Stomach (tissue), 9 donors: ENCODE results near the gene CIAO2B. TPM values are rescaled to one million over a fixed set of nuclear protein-coding genes. Genes with fewer than 3 reads are reported as not detected.

Experiments used
- DNase-seq, 2 donors: peaks; one replicate each; pipeline versions ENCODE4 v3.0.0 to v3.0.0-alpha.2; 2013 to 2019
- H3K27ac ChIP-seq, 5 donors: fragments of 200-600 bp in 4 of 5; sonication (generic) in 4 of 5; one replicate each; pipeline ENCODE4 v1.5.1; 2013 to 2019; ENCODE audit warnings: mild to moderate bottlenecking in 1 of 5, moderate library complexity in 1 of 5
- H3K27me3 ChIP-seq, 3 donors: fragments of 200-600 bp; sonication (generic); one replicate each; pipeline ENCODE4 v1.5.1; 2017 to 2019; ENCODE audit warnings: mixed run types in 1 of 3
- H3K36me3 ChIP-seq, 4 donors: fragments of 200-600 bp; sonication (generic); 1 replicate in 3 of 4; 2 replicates in 1 of 4; pipeline ENCODE4 v1.5.1; 2016 to 2019
- H3K4me1 ChIP-seq, 4 donors: fragments of 200-600 bp; sonication (generic); one replicate each; pipeline ENCODE4 v1.5.1; 2016 to 2019
- H3K4me3 ChIP-seq, 4 donors: fragments of 200-600 bp; sonication (generic) in 3 of 4; one replicate each; pipeline ENCODE4 v1.5.1; 2016 to 2019; ENCODE audit warnings: mild to moderate bottlenecking in 1 of 4
- H3K9me3 ChIP-seq, 4 donors: fragments of 200-600 bp; sonication (generic); one replicate each; pipeline ENCODE4 v1.5.1; 2016 to 2019
- EP300 ChIP-seq: sonication (generic); formaldehyde crosslinking; IDR thresholded peaks from one replicate; pipeline ENCODE4 v1.6.1; 2017; ENCODE audit warnings: antibody characterized with exemption
- POLR2A ChIP-seq, 4 donors: fragments of 450-650 bp; IDR thresholded peaks; one replicate each; pipeline ENCODE4 v1.6.1; 2016; ENCODE audit warnings: antibody characterized with exemption in 4 of 4, control low read depth in 2 of 4, mild to moderate bottlenecking in 1 of 4, moderate library complexity in 1 of 4
- POLR2AphosphoS5 ChIP-seq, 3 donors: sonication (generic); formaldehyde crosslinking; IDR thresholded peaks; one replicate each; pipeline ENCODE4 v1.6.1; 2016; ENCODE audit warnings: antibody characterized with exemption in 3 of 3
- WGBS, 5 donors: extraction: QIAGEN DNeasy Blood & Tissue Kit in 3 of 5; methylation state at CpG; one replicate each; pipeline versions ENCODE4 v1.1.5 to v1.1.7; 2013 to 2018; 5-methylcytosine and 5-hydroxymethylcytosine counted together
- intact Hi-C: fragments of 100-400 bp; cut with DNase I; formaldehyde crosslinking; loops from one replicate; pipeline ENCODE4 v1.15.1; 2023; ENCODE audit warnings: low total_unique reads
- polyA plus RNA-seq, 3 donors: library from polyadenylated mRNA; stranded (reverse); fragments of 200-250 nt; gene quantifications; one replicate each; pipeline ENCODE4 v1.2.3, GENCODE V29; 2013
- total RNA-seq, 5 donors: library from RNA; depleted of rRNA; stranded (reverse); fragments of >200 nt; gene quantifications; one replicate each; pipeline versions ENCODE4 v1.1.0 to v1.2.3, GENCODE V29; 2014 to 2016
- TF ChIP-seq, protein P1 (sequence below), 7 experiments: fragments of 450-650 bp in 4 of 7; fragments of 200-600 bp in 3 of 7; sonication (generic) in 3 of 7; IDR thresholded peaks; one replicate each; pipeline ENCODE4 v1.5.1; 2016 to 2019; ENCODE audit warnings: antibody characterized with exemption in 7 of 7, control low read depth in 2 of 7, mild to moderate bottlenecking in 1 of 7
- donor health status: healthy with polysubstance abuse.
- donor health status: Bipolar disorder and iron deficiency.
- donor health status: healthy.

CIAO2B gene
- total and polyA plus RNA-seq, 8 donors = 4.3 to 176 (median 76.1) TPM

DNA sequence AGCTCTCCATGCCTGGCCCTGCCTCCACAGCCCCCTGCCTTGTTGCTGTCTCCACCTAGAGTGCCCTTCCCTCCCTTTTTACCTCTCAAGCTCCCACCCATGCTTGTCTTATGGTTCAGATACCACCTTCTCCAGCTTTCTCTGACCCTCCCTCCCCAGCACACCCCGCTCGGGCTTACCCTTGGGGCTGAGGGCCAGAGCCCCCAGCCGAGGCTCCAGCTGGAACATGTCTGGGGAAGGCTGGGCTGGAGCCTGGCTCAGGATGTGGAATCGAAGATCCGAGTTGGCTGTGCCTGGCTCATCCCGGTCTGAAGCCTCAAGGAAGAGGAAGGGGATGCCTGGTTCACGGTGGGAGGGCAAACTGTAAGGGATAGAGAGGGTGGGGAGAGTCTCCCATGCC, 19.2 kb downstream of the CIAO2B start:
- Histone ChIP-seq H3K4me3 (no peak overlapping the region), H3K36me3 (no peaks in the 10 kb centered on the region), H3K4me1 (peaks cover 0 to 16% (median 8%) of the 10 kb centered on the region in 4 donors), H3K27me3 (no peaks in the 10 kb centered on the region), H3K27ac (no peak overlapping the region), H3K9me3 (no peaks in the 10 kb centered on the region)
- WGBS, 5 donors = 51 to 69% (median 64%) methylated on average over 6 to 7 of the region's 7 CpGs
- TF ChIP-seq EP300 = no peak
- no peak for TF ChIP-seq POLR2A (IDR thresholded peaks at IDR 0.05)
- TF ChIP-seq, protein P1, sequence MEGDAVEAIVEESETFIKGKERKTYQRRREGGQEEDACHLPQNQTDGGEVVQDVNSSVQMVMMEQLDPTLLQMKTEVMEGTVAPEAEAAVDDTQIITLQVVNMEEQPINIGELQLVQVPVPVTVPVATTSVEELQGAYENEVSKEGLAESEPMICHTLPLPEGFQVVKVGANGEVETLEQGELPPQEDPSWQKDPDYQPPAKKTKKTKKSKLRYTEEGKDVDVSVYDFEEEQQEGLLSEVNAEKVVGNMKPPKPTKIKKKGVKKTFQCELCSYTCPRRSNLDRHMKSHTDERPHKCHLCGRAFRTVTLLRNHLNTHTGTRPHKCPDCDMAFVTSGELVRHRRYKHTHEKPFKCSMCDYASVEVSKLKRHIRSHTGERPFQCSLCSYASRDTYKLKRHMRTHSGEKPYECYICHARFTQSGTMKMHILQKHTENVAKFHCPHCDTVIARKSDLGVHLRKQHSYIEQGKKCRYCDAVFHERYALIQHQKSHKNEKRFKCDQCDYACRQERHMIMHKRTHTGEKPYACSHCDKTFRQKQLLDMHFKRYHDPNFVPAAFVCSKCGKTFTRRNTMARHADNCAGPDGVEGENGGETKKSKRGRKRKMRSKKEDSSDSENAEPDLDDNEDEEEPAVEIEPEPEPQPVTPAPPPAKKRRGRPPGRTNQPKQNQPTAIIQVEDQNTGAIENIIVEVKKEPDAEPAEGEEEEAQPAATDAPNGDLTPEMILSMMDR (IDR thresholded peaks at IDR 0.05) = no peak
- intact Hi-C loops = no loop called here
- no peak for DNase-seq

DNA sequence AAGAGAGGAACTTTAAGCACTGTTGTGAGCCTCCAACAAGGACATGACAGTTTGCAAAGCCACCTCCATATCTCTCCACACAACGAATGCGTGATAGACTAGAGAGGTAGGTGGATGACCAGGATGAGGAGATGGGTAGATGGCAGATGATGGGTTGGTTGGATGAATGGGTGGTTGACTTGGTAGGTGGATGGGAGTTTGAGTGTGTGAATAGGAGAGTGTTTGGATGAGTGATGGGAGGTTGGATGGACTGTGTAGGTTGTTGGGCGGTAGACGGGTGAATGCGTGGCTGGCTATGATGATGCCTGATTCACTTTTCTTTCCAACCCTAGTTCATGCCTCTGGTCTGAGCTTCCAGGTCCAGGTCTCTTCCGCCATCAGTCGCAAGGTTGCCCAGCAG, 19.7 kb downstream of the CIAO2B start:
- intact Hi-C loops = no loop called here
- Histone ChIP-seq H3K4me3 (no peak overlapping the region), H3K27ac (no peak overlapping the region), H3K36me3 (no peaks in the 10 kb centered on the region), H3K9me3 (no peaks in the 10 kb centered on the region), H3K4me1 (peaks cover 0 to 11% (median 5%) of the 10 kb centered on the region in 4 donors), H3K27me3 (no peaks in the 10 kb centered on the region)
- 95 to 98% (median 96%) methylated on average over 7 of the region's 7 CpGs for WGBS, 5 donors
- TF ChIP-seq POLR2A (IDR thresholded peaks at IDR 0.05) (no peak), EP300 (no peak), POLR2AphosphoS5 (IDR thresholded peaks at IDR 0.05) (no peak)
- TF ChIP-seq, protein P1 (IDR thresholded peaks at IDR 0.05) = no peak
- no peak for DNase-seq

DNA sequence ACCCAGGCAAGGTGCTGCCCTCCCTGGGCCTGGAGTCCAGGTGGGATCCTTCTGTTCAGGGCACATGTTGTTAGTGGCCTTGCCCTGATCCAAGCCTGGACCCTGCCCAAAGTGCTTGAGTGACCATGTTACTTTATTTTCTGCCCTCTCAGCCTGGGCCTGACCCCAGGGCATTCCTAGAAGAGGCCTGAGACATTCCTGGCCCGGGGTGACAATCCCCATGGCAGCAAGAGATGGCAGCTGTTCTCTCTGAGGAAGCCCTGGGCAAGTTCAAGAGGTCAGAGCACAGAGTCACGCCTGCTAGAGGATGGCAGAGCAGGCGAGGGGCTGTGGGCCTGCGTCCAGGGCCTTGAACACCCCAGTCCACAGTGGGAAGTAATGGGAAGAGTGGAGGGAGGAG, 20.5 kb downstream of the CIAO2B start:
- no peak for DNase-seq
- H3K4me1 ChIP-seq = peaks cover 0 to 2% (median 0%) of the 10 kb centered on the region in 4 donors
- H3K4me3 ChIP-seq = no peak overlapping the region

DNA sequence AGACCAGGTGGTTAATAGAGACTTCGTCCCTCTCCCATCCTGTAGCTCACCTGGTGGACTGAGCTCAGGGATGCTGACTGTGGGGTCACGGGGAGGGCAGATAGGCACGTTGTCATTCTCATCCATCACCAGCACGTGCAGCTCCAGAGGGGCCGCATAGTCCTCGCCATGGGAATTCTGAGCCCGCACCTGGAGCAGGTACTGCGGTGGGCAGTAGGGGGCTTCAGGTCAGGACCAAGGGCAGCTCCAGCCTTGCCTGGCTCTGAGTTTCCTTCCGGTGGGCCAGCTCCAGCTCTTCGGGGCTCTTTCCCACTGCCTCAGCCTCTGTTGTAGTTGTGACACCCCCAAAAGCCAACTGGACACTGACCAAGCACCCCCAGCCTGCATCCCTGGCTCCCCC, 21.1 kb downstream of the CIAO2B start:
- intact Hi-C loops = no loop called here
- Histone ChIP-seq H3K27me3 (no peaks in the 10 kb centered on the region), H3K27ac (no peak overlapping the region), H3K9me3 (no peaks in the 10 kb centered on the region), H3K4me3 (no peak overlapping the region), H3K36me3 (no peaks in the 10 kb centered on the region), H3K4me1 (no peaks in the 10 kb centered on the region)
- TF ChIP-seq POLR2A (IDR thresholded peaks at IDR 0.05) = no peak
- TF ChIP-seq EP300 = no peak
- TF ChIP-seq, protein P1 (IDR thresholded peaks at IDR 0.05) = no peak
- TF ChIP-seq POLR2AphosphoS5 (IDR thresholded peaks at IDR 0.05) = no peak
- no peak for DNase-seq
- WGBS, 5 donors = 56 to 66% (median 62%) methylated on average over 4 to 10 of the region's 10 CpGs

More for the DNA sequence above, 20.5 kb downstream of the CIAO2B start:
- Histone ChIP-seq H3K27ac (no peak overlapping the region), H3K27me3 (no peaks in the 10 kb centered on the region), H3K36me3 (no peaks in the 10 kb centered on the region), H3K9me3 (no peaks in the 10 kb centered on the region)
- 73 to 85% (median 78%) methylated on average over 3 to 4 of the region's 4 CpGs for WGBS, 5 donors
- intact Hi-C loops = no loop called here
- TF ChIP-seq POLR2AphosphoS5 (IDR thresholded peaks at IDR 0.05) (no peak), EP300 (no peak), POLR2A (IDR thresholded peaks at IDR 0.05) (no peak)

DNA sequence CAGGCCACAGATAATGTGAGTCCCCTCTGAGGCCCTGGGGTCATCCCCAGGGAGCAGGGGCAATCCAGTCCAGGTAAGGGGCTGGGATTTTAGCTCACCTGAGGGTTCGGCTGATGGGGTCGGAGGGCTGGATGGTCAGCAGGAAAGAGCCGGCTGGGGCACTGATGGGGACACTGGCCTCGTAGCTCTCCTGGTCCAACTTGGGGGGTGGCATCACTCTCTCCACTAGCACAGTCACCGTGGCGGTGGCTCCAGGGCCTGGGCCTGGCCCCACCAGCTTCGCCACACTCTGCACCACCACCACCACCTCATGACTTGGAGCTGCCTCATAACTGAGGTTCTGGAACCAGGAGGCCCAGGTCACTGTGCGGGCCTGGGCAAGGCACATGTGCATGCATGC, 22.4 kb downstream of the CIAO2B start:
- Histone ChIP-seq H3K27me3 (no peaks in the 10 kb centered on the region), H3K27ac (no peak overlapping the region), H3K9me3 (no peaks in the 10 kb centered on the region), H3K4me1 (no peaks in the 10 kb centered on the region), H3K4me3 (no peak overlapping the region), H3K36me3 (no peaks in the 10 kb centered on the region)
- DNase-seq = no peak
- TF ChIP-seq POLR2AphosphoS5 (IDR thresholded peaks at IDR 0.05) = no peak
- no peak for TF ChIP-seq EP300
- TF ChIP-seq POLR2A (IDR thresholded peaks at IDR 0.05) = no peak
- TF ChIP-seq, protein P1 (IDR thresholded peaks at IDR 0.05) = no peak
- 91 to 100% (median 94%) methylated on average over 4 to 8 of the region's 8 CpGs for WGBS, 5 donors
- intact Hi-C loops = no loop called here
